Measurements from ENCODE around the gene ARHGAP29.

DNA sequence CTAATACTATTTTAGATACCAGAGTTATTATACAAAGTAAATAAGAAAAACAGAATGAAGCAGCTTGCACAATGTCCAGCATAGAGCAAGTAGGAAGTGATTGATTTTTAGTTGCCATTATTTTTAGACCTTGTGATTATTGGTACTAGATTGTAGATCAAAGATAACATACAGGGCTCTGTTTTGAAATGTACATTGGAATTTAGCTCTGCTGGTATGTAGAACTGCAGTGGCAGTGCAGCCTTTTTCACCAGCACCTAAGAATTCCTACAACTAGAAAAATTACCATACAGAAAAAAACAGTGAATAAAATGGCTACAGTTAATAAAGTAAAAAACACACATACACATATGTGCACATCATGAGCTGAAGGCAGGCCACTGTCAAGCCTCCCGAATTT lies 84.3 kb downstream of the ARHGAP29 start:
- TF ChIP-seq, protein P1, sequence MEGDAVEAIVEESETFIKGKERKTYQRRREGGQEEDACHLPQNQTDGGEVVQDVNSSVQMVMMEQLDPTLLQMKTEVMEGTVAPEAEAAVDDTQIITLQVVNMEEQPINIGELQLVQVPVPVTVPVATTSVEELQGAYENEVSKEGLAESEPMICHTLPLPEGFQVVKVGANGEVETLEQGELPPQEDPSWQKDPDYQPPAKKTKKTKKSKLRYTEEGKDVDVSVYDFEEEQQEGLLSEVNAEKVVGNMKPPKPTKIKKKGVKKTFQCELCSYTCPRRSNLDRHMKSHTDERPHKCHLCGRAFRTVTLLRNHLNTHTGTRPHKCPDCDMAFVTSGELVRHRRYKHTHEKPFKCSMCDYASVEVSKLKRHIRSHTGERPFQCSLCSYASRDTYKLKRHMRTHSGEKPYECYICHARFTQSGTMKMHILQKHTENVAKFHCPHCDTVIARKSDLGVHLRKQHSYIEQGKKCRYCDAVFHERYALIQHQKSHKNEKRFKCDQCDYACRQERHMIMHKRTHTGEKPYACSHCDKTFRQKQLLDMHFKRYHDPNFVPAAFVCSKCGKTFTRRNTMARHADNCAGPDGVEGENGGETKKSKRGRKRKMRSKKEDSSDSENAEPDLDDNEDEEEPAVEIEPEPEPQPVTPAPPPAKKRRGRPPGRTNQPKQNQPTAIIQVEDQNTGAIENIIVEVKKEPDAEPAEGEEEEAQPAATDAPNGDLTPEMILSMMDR (IDR thresholded peaks at IDR 0.05; ENCODE audit: insufficient read depth, low read depth, low read length) = no peak
- TF ChIP-seq EZH2 (IDR thresholded peaks at IDR 0.05; ENCODE audit: insufficient read depth, low read length) = no peak

Data from astrocyte (in vitro differentiated cells and primary cell).